ENCODE measurements around the gene OSBPL7. TPM values are rescaled to one million over a fixed set of nuclear protein-coding genes. Genes with fewer than 3 reads are reported as not detected.

Gene OSBPL7
- total and polyA plus RNA-seq, 2 of the 8 experiments (the other 6 are each of a cell fraction or from before 2014, with no cell fraction given) = 7.2 to 8.9 TPM

GRCh38 chr17:47836601-47837000, 15.0 kb upstream of the OSBPL7 start:
- no peak overlapping the region for H3K56ac ChIP-seq (replicated peaks; ENCODE audit: insufficient read length, low read depth, low read length)
- no peak overlapping the region for H3K9ac ChIP-seq (replicated peaks in 1 of 4; ENCODE audit: extremely low read depth in 1 of 4, low read depth in 3 of 4, low read length in 3 of 4)
- no peak overlapping the region for H2BK20ac ChIP-seq (ENCODE audit: low read length)
- H3K4me3 ChIP-seq (ENCODE audit: extremely low read depth in 1 of 4, insufficient read depth in 2 of 4, low read depth in 3 of 4, low read length in 4 of 4) = no peak overlapping the region
- no peak overlapping the region for H3K23ac ChIP-seq (ENCODE audit: insufficient read length)
- no peak overlapping the region; the same call in 1 of the 2 replicates for H4K8ac ChIP-seq (ENCODE audit: extremely low read depth, insufficient read depth, low read length)
- ChIA-PET POLR2A (ENCODE audit: partially characterized antibody) (interaction anchor here (0.7 to 2.6 kb wide), 6 partner anchors 10 to 134 kb away, joined by 3 to 7 read pairs (median 4); partner anchors contain the start of gene CDK5RAP3), CTCF (ENCODE audit: partially characterized antibody) (interaction anchor here (0.6 to 33.0 kb wide), 5 partner anchors 20 to 118 kb away, joined by 3 to 1206 read pairs (median 3); partner anchors contain the start of genes SP2 and SP6)
- H3K27ac ChIP-seq (ENCODE audit: low read depth, low read length) = no peak overlapping the region
- H3K18ac ChIP-seq (ENCODE audit: extremely low read depth, low read length) = no peak overlapping the region
- no peak overlapping the region for H2BK5ac ChIP-seq (ENCODE audit: low read depth, low read length)
- no peak overlapping the region for H3K14ac ChIP-seq (ENCODE audit: insufficient read length)
- H4K20me1 ChIP-seq (replicated peaks in 1 of 2; ENCODE audit: control insufficient read depth in 1 of 2, insufficient read depth in 2 of 2, low read length in 2 of 2) = peaks cover 0 to 2% of the 10 kb centered on the region in 2 experiments
- H2AFZ ChIP-seq (ENCODE audit: low read length) = no peak overlapping the region
- H2BK12ac ChIP-seq (ENCODE audit: low read depth, low read length) = no peak overlapping the region
- H3K9me3 ChIP-seq (ENCODE audit: insufficient read depth in 2 of 2, low read depth in 1 of 2, low read length in 1 of 2) = no peaks in the 10 kb centered on the region
- no peak overlapping the region for H2AK5ac ChIP-seq (ENCODE audit: low read depth, low read length)
- no peak overlapping the region for H4K91ac ChIP-seq (replicated peaks; ENCODE audit: insufficient read length, low read length)
- no peak overlapping the region for H2BK120ac ChIP-seq (replicated peaks; ENCODE audit: low read depth, low read length)
- peaks cover 0 to 13% (median 5%) of the 10 kb centered on the region in 4 experiments; a peak in 5 of 7 replicates for H3K4me1 ChIP-seq (replicated peaks in 1 of 4; ENCODE audit: control insufficient read depth in 3 of 4, insufficient read depth in 4 of 4, low read length in 3 of 4)
- H3K23me2 ChIP-seq (ENCODE audit: low read depth, low read length) = peaks cover 2% of the 10 kb centered on the region; the same call in 1 of the 2 replicates
- FAIRE-seq = no peak
- H2BK15ac ChIP-seq (ENCODE audit: low read length) = no peak overlapping the region
- H3K4ac ChIP-seq (replicated peaks; ENCODE audit: insufficient read length, low read depth, low read length) = no peak overlapping the region
- DNase-seq (ENCODE audit: low read depth in 1 of 2, low spot score in 2 of 2) = no peak
- TF ChIP-seq GTF2F1 (IDR thresholded peaks at IDR 0.05; ENCODE audit: borderline replicate concordance, low read depth, low read length) = no peak
- TF ChIP-seq POLR2AphosphoS5 (IDR thresholded peaks at IDR 0.05; ENCODE audit: low read depth, low read length) = no peak
- no peak for TF ChIP-seq ZNF274 (IDR thresholded peaks at IDR 0.05; ENCODE audit: borderline replicate concordance, extremely low read depth, low read length)
- TF ChIP-seq CHD1 (IDR thresholded peaks at IDR 0.05; ENCODE audit: low read depth, low read length) = no peak
- no peak for TF ChIP-seq MAX (IDR thresholded peaks at IDR 0.05)
- TF ChIP-seq HDAC6 (IDR thresholded peaks at IDR 0.05; ENCODE audit: low read depth, low read length) = no peak
- TF ChIP-seq TCF12 (IDR thresholded peaks at IDR 0.05; ENCODE audit: low read depth, low read length) = no peak
- no peak for TF ChIP-seq NRF1 (IDR thresholded peaks at IDR 0.05; ENCODE audit: low read depth, low read length)
- TF ChIP-seq BACH1 (IDR thresholded peaks at IDR 0.05; ENCODE audit: low read length) = no peak
- TF ChIP-seq SIRT6 (IDR thresholded peaks at IDR 0.05; ENCODE audit: low read length) = no peak
- TF ChIP-seq TAF7 (optimal IDR thresholded peaks at IDR 0.05; ENCODE audit: borderline replicate concordance, low read depth, low read length) = no peak
- WGBS, 2 experiments (ENCODE audit: extremely low coverage in 1 of 2, insufficient coverage in 1 of 2, insufficient read length in 1 of 2, insufficient replicate concordance in 2 of 2, low coverage in 1 of 2, low lambda C conversion rate in 2 of 2, missing lambda C conversion rate in 1 of 2) = 86% methylated on average over 5 of the region's 6 CpGs; no CpG with 5 or more reads in 1 of the 2 experiments
- no peaks in the 10 kb centered on the region for H3K79me1 ChIP-seq (ENCODE audit: low read depth, low read length)
- H3K36me3 ChIP-seq (ENCODE audit: control insufficient read depth in 2 of 4, insufficient read depth in 4 of 4, low read length in 3 of 4) = peaks cover 0 to 9% (median 1%) of the 10 kb centered on the region in 4 experiments; a peak in 4 of 8 replicates
- no peaks in the 10 kb centered on the region for H3K27me3 ChIP-seq (replicated peaks in 1 of 4; ENCODE audit: control insufficient read depth in 3 of 4, extremely low read depth in 1 of 4, insufficient read depth in 3 of 4, low read length in 3 of 4)
- no peaks in the 10 kb centered on the region for H3K79me2 ChIP-seq (ENCODE audit: control insufficient read depth in 1 of 2, insufficient read depth in 2 of 2, low read length in 2 of 2)
- no peak overlapping the region for H4K5ac ChIP-seq (ENCODE audit: insufficient read length, low read depth, low read length)
- no peak overlapping the region for H3K4me2 ChIP-seq (ENCODE audit: insufficient read depth in 1 of 2, low read depth in 2 of 2, low read length in 2 of 2)
